Stimulated activated CD4-positive, alpha-beta T cell treated with anti-CD3 and anti-CD28 coated beads, Interleukin-15, amount 100 ng/mL, for 24 hours (primary cell): ENCODE measurements around the gene CIB1.

ENCODE experiments used
- DNase-seq: peaks from one replicate; pipeline ENCODE4 v3.0.0-alpha.2; 2020

The CIB1 gene

GRCh38 chr15:90213818-90214204 is 19.9 kb downstream of the CIB1 start:
- DNase-seq: no peak

DNA sequence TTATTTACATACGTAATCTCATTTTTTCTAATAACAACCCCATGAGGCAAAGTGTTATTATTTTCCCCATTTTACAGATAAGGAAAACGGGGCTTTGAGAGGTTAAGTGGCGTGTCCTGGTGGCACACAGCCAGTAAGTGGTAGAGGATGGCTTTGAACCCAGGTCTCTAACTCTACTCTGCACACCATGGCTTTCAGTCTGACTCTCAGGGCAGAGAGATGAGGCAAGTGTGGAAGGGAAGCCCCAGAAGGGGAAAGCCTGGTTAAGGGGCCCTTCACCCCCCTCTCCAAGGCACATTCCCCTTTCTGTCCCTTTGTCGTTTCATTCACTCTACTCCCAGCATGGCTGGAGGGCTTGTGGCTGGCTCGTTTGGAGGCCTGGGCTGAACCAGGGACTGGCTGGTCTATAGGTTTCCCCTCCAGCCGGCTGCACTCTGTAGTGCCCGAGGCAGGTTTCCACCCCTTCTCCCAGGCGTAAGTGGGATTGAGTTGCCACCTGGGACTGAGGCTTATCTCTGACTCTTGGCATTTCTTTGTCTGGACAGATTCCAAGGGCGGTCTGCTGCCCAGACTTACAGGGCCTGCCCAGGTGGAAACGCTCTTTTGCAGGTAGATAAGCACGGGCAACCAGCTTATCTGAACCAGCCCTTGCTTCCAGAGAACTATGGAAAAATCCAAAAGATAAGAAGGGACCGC is 20.5 kb downstream of the CIB1 start:
- DNase-seq: no peak

GRCh38 chr15:90212221-90213098 is 21.3 kb downstream of the CIB1 start:
- DNase-seq: no peak

- no peak for DNase-seq
Measured at GRCh38 chr15:90211440-90212143, 22.1 kb downstream of the CIB1 start.

DNA sequence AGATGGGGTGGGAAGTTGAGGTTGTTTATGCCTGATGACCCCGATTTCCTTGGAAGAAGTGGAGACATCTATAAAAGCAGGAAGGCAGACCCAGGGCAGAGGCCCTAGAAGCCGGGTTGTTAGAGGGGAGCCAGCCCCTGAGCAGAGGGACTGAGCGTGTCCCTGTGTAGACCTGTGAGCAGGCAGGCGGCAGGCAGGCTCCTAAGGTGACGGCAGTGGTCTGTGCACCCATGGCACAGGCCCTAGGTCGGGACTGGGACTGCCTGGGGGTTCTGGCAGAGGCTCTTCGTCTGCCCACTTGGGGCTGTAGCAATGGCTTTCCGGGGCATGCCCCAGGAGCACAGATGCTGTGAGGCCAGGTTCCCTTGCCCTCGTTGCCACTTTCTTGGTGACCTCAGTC is 22.7 kb downstream of the CIB1 start:
- DNase-seq: no peak

- no peak for DNase-seq
Measured at GRCh38 chr15:90210593-90210992, 23.1 kb downstream of the CIB1 start.

DNA sequence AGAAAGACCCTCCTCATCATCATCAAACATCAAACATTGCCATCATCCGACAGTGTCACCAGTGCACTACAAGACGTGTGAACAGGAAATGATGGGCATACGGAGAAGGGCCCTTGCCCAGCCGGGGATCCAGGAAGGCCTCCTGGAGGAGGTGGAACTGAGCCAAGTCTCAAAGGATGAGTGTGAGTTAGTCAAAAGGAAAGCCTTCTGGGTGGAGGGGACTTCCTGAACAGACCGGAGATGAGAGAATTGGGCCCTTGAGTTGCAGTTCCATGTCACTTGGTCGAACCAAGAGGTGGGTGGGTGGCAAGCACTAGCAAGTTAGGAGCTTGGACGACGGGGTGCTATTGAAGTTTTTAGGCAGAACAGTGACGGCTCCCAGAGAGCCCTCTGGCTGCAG is 24.1 kb downstream of the CIB1 start:
- DNase-seq: peak; percentile 42

- DNase-seq: no peak
Measured at GRCh38 chr15:90208356-90208755, 25.4 kb downstream of the CIB1 start.

- no peak for DNase-seq
Measured at GRCh38 chr15:90207252-90207651, 26.5 kb downstream of the CIB1 start.

DNA sequence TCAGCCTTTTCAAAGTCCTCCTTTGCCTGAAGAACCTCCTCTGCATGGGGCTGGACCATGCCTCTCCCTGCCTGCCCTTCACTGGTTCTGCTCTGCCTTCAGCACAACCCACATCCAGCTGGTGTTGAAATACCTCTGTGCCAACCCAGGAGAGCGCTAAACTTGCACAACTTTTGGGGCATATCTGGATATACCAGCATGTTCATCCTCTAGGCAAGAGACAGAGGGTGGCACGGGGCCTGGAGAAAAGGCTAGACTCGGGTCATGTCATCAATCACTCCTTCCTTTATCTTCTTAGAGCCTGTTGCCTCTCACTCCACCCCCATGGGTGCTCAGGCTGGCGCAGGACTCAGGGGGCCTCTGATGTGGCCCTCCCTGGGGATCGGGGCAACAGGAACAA is 27.9 kb downstream of the CIB1 start:
- no peak for DNase-seq

DNA sequence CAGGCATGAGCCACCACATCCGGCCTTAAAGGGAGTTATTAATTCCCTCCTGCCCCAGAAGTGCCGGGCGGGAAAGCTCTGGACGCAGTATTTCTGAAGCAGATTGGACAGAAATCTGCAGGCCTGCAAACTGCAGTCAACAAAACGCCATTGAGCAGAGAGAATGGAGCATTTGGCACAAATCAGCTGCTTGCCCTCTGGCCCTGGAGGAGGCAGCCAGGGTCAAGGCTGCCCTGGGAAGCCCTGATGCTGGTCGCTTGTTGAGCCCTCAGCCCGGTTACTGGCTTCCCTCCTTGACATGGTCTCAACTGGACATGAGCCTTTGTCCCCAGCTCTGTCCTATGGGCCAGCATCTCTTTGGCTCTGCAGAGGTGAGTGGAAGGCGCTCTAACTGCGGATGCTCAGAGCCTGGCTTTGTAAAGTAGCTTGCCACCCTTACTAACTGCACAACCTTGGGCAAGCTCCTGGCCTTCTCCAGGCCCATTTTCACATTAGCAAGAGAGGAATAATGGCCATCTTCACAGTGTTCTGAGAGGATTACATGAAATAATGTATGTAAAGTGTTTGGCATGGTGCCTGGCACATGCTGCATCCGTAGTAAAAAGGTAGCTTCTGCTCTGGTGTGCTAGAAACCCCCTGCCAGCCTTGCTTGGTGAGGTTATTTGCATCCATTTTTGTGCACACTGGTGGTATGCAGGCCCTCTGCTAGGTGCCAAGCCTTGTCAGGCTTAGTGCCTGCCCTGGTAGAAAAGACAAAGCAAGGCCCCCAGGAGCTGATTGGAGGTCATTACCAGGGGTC is 28.5 kb downstream of the CIB1 start:
- DNase-seq: no peak

DNA sequence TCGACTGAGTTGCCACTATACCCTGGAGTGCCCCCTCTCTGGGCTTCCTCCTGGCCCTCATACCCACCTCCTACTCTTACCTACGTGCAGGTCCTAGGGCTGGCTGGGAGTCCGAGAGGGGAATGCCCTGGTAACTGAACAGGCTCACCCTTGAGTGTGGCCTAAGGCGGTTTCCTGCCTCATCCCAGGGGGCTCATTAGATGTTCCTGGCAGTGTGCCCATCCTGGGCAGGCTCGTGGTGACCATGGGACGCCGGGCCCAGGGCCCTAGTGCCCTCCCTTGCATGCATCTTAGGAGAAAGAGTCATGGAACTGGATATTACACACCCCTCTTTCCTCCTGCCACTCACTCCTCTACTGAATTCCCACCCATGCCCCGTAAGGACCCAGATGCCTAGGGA is 29.8 kb downstream of the CIB1 start:
- DNase-seq: no peak

DNA sequence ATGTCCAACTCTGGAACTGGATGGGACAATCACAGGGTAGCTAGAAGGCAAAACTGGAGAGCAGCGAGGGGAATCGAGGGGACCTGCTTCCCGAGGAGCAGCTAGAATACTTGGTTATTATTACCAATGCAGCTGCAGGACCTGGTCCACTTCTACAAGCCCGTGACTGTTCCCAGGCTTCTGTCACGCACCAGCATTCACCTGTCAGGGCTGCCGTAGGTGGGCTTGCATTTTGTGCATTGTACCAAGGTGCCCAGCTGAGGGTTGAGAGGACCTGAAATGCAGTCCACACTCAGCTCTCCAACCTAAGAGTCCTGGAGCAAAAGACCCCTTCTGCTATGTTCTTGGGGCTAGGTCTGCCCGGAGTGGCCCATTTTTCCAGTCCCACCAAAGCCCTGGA is 30.3 kb downstream of the CIB1 start:
- DNase-seq: no peak

GRCh38 chr15:90202929-90203328 is 30.8 kb downstream of the CIB1 start:
- DNase-seq: no peak

DNA sequence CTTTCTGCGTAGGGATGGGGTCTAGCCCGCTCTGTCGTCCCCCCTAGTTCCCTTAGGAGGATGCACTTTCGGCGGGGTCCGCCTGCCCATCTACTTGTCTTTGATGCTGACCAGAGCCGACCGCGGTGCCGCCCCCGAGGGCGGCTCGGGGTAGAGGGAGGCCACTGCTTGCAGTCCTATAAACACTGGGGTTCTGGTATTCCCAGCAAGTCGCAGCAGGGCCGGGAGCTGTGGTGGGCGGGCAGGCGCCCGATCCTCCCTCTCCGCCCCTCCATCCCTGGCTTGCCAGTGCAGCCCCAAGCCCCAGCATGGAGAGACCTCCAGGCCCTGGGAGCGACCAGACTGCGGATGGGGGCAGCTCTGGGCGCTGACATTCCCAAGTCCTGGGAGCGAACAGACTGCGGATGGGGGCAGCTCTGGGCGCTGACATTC is 31.8 kb downstream of the CIB1 start:
- no peak for DNase-seq

- DNase-seq: peak; percentile 86
Measured at GRCh38 chr15:90201130-90201943, 32.4 kb downstream of the CIB1 start, which contains the start of gene SEMA4B. SEMA4B (plus strand) TSS chr15:90201330; CDS start chr15:90201579, 249 bp downstream.

GRCh38 chr15:90200534-90201129 is 33.1 kb downstream of the CIB1 start:
- no peak for DNase-seq

GRCh38 chr15:90194655-90195054 is 39.1 kb downstream of the CIB1 start:
- DNase-seq: no peak

DNA sequence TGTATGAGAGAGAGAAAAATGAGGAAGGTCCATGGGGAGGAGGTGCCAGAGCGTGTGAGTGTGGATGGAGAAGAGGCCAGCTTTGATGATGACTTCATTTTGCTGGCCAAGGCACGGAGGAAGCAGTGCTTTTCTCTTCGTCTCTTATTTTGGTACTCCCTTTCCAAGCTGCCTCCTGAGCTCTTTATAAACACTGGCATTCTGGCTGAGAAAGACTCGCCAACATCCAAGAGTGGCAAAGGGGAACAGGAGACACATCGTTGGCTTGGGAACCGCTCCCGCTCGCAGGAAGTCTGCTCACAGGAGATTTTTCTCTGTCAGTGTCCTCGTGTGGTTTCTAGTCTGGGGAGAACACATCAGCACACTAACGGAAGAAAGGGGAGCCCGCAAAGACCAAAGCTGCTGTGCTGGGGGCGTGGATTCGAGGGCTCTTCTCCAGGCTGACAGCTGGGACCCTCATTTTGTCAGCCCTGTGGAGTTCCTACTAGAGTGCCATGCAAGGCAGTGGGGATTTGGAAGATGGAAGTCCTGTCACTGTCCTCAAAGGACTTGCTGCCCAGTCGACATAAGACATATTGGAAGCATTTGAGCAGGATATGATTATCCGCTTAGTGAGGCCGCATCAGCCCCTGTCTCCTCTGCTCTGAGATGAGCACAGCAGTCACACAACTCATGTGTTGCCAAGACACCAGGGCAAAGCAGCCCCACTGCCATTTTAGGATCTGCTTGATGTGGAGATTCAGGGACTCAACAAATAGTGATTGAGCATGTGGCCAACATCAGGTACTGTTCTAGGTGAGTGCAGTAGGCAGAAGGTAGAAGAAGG is 40.6 kb downstream of the CIB1 start:
- no peak for DNase-seq

DNA sequence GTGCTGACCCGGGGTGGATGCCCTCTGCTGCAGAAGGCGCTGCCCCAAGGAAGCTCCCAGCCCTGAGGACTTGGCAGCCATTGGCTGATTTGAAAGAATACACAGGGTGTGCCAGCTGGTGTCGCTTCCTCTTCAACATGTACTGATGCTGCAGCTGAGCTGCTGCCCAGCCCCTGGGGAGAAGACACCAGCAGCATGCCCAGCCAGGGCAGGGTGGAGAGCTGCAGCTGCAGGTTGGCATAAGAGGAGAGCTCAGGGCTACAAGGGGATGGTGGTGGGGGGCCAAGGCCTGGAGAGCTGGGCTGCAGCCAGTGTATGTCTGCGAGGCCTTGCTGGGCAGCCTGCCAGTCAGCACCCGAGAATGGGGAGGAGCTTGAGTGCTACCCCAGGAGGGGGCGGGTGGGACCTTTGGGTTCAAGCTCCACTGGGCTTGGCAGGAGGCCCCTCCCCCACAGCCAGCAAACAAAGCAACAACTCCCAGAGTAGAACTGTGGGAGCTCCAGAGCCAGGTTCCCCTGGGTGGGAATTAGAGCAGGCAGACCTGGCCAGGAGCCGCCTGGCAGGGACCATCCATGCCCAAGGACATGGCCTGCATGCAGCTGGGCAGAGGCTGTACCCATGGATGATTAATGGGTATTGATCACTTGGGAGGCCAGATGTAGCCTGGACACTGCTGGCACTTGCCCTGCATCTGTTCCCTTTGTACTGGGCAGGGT is 41.8 kb downstream of the CIB1 start:
- peak; percentile 46 for DNase-seq
